Measurements from ENCODE around the gene DAPK2.

DNA sequence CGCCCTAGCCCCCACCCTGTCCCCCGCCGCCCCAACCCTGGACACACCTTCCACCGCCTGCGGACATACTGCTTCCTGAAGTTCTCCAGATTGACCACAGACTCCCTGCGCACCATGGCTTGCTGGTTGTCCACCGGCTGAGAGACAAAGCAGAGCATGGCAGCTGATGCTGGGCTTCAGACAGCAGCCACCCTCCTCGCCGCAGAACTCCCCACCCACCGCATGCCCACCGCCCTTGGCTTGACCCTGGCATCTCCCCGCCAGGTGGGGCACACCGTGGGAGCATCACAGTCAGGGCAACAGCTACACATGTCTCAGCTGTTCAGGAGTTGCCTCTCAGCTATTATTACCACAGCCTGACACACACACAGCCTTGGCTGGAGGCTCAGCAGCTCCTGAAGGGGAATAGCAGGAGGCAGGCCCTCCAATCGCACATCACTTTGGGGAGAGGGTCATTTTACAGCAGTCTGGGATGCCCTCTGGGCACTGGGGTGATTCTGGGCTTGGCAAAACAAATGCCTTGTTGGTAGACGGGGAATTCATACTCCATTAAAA is 134.1 kb downstream of the DAPK2 start:
- TF ChIP-seq, protein P1, sequence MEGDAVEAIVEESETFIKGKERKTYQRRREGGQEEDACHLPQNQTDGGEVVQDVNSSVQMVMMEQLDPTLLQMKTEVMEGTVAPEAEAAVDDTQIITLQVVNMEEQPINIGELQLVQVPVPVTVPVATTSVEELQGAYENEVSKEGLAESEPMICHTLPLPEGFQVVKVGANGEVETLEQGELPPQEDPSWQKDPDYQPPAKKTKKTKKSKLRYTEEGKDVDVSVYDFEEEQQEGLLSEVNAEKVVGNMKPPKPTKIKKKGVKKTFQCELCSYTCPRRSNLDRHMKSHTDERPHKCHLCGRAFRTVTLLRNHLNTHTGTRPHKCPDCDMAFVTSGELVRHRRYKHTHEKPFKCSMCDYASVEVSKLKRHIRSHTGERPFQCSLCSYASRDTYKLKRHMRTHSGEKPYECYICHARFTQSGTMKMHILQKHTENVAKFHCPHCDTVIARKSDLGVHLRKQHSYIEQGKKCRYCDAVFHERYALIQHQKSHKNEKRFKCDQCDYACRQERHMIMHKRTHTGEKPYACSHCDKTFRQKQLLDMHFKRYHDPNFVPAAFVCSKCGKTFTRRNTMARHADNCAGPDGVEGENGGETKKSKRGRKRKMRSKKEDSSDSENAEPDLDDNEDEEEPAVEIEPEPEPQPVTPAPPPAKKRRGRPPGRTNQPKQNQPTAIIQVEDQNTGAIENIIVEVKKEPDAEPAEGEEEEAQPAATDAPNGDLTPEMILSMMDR (IDR thresholded peaks at IDR 0.05; ENCODE audit: insufficient read depth, low read depth, low read length) = no peak
- TF ChIP-seq EZH2 (IDR thresholded peaks at IDR 0.05; ENCODE audit: insufficient read depth, low read length) = no peak
